Stimulated activated naive CD4-positive, alpha-beta T cell treated with Interleukin-2 at 50 U/mL for 16 hours (primary cell): ENCODE measurements around the gene CCDC71.

ENCODE experiments used
- DNase-seq: peaks from one replicate; lab custom pipeline; 2025; lab: John Stamatoyannopoulos, UW

Gene CCDC71

GRCh38 chr3:49165771-49166751, at the start of gene CCDC71:
CCDC71 (minus strand) TSS chr3:49166331; CDS start chr3:49164208, 2,123 bp downstream.
- DNase-seq: peak; percentile 74

DNA sequence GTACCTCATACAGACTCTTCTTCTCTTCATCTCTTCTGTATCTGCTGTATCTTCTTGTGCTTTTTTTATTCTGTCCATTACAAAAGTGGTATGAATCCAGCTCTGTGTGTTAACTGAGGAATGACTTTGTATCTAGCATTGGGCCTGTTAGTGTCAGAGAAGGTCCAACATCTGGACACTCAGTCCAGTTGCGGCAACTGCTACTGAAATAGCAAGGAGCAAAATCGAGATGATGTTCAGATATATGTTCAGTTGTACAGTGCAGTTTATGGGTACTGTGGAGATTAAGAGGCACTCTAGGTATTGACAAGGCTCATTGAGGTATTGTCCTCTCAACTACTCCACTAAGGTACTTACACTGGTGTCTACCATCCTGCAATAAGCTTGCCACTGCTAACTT, 47.9 kb upstream of the CCDC71 start:
- no peak for DNase-seq

GRCh38 chr3:49213541-49213943, 47.4 kb upstream of the CCDC71 start:
- no peak for DNase-seq

- DNase-seq: no peak
These were observed 33.8 kb upstream of the CCDC71 start for GRCh38 chr3:49199900-49200281.

- DNase-seq: no peak
These were observed 33.2 kb upstream of the CCDC71 start for GRCh38 chr3:49199239-49199899.

DNA sequence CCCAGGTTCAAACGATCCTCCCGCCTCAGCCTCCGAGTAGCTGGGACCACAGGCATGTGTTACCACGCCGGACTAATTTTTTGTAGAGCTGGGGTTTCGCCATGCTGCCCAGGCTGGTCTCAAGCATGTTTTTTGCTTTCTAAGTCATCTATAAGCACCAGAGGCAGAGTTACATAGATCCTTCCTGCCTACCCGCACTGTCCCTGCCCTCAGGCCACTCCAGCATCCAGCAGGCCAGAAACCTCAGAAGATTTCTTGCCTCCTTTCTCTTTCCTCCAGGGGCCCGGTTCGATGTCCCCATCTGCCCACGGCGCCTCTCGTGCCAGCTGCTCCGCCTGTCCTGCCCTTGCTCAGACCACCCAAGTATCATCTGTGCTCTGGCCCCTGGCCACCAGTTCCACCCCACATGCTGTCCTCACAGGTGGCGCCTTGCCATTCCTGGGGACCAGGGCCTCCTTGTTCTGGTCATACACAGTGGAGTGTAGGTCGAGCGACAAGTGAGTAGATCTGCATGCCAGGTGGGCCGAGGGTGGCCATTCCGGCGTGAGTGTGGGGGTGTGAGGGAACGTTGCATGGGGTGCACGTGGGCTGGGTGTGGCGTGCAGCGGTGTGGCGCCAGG, 32.6 kb upstream of the CCDC71 start:
- no peak for DNase-seq

- no peak for DNase-seq
These were observed 32.0 kb upstream of the CCDC71 start for GRCh38 chr3:49198161-49198560.

DNA sequence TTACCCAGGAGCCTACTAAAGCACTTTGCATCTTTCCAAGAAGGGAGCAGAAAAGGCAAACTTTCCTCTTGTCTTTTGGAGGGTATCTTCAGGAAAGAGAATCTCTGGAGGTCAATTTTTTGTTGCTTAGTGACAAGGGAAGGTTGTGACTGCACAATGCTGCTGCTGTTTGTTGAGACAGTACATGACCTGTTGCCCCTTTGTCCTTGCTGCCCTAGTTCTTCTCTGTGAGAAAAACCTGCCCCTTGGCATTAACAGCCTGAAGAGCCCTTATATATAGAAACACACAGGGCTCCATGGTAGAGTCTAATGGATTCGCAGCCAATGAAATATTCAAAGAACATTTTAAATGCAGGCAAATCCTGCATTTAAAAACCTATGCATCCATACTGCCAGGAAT, 25.6 kb upstream of the CCDC71 start:
- DNase-seq: no peak

- DNase-seq: no peak
These were observed 17.7 kb upstream of the CCDC71 start for GRCh38 chr3:49183873-49184272.

- DNase-seq: no peak
These were observed 16.6 kb upstream of the CCDC71 start for GRCh38 chr3:49182682-49183081.

- no peak for DNase-seq
These were observed 15.2 kb upstream of the CCDC71 start for GRCh38 chr3:49181351-49181750.

GRCh38 chr3:49180116-49180515, 14.0 kb upstream of the CCDC71 start:
- no peak for DNase-seq

- no peak for DNase-seq
These were observed 10.9 kb upstream of the CCDC71 start for GRCh38 chr3:49177073-49177472.

- DNase-seq: no peak
These were observed 9.4 kb upstream of the CCDC71 start for GRCh38 chr3:49175530-49175929.

- no peak for DNase-seq
These were observed 8.4 kb upstream of the CCDC71 start for GRCh38 chr3:49174397-49174985.

GRCh38 chr3:49173792-49174170, 7.7 kb upstream of the CCDC71 start:
- DNase-seq: no peak

- DNase-seq: no peak
These were observed 7.1 kb upstream of the CCDC71 start for GRCh38 chr3:49173116-49173791.

DNA sequence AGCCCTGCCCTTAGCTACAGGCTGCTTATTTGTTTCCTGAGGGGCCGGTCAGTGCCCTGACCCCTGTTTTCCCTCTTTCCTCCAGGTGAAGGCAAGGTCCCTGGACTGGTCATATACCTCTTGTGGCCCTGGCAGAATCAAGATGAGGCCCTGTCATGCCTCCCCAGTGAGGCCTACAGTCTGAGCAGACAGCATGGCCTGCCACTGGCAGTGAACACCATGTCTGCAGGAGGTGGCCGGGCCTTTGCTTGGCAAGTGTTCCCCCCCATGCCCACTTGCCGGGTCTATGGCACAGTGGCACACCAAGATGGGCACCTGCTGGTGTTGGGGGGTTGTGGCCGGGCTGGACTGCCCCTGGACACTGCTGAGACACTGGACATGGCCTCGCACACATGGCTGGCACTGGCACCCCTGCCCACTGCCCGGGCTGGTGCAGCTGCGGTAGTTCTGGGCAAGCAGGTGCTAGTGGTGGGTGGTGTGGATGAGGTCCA, 6.5 kb upstream of the CCDC71 start:
- no peak for DNase-seq

DNA sequence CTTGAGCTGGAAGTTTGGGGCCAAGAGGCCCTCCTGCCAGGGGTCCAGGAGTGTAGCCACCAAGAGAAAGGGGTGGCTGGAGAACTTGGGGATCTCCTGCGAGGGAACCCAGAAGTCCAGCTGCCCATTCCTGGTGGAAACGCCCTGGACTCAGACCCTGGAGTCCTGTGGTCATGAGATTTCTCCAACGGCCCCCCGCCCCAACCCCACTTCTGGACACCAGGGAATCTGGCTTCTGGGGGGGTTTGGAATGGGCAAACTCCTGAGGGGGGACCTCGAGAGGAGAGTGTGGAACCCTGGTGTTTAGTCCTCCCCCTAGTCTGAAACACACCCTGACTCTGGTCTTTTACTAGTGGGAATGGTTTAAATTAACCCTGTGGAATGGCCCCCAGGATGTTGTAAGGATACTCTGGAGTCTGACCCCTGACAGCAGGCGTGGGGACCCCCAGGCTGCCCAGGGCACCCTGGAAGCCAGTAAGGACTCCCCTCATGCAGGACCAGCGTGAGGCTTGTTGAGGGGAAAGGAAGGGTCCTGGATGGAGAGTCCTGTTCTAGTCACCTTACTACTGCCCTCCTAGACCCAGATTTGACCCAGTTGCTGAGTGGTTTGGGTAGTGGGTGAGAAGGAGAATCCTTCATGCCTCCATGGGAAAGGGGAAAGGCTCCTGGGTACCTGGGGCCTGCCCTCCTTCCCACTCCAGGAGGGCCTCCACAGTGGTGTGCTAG, 5.8 kb upstream of the CCDC71 start:
- DNase-seq: no peak

DNA sequence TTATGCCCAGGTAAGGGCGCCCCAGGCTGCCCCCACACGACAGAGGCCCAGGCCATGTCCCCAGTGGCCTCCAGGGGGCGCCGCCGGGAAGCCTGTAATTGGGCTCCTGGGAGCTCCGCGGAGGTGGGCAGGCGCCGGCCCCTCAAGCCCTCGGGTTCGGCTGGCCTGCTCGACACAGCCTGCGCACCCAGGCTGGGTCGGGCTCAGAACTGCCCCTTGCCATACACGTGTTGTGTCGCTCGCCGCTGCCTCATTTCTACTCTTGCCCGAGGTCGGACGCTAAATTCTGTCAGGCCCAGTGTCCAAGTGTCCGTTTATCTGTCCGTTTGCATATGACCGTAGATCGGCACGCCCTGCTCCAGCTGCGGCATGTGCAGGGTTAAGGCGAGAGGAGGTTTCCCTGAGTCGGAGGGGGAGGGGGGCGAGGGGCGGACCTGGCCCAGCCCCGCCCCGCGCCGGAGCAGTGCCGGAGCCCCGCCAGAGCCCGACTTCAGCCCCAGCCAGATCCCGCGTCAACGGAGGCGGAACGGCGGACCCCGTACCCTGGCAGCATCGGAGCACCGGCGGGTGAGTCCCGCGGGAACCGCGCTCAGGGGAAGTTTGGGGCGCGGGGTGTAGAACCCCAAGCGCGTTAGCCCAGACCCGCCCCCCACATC, 5.1 kb upstream of the CCDC71 start, which contains the start of gene KLHDC8B:
Gene KLHDC8B, plus strand, starts transcription at position 480 of the 656 bp plus-strand sequence. CDS start 1,172 bp downstream, outside the sequence.
- DNase-seq: peak; percentile 75
